BE2C (cell line): Measurements from ENCODE around the gene ATP5F1D.

Experiments used
- DNase-seq: peaks from one replicate; pipeline ENCODE4 v3.0.0-alpha.2; 2020
- H3K27me3 ChIP-seq: fragments of 250-450 bp; sonication (Bioruptor Pico); 2 replicates; pipeline ENCODE4 v1.5.1; 2020; ENCODE audit warnings: mild to moderate bottlenecking
- H3K36me3 ChIP-seq: fragments of 250-450 bp; sonication (Bioruptor Pico); 2 replicates; pipeline ENCODE4 v1.5.1; 2020; ENCODE audit warnings: mild to moderate bottlenecking
- H3K4me1 ChIP-seq: fragments of 250-450 bp; sonication (Bioruptor Pico); 2 replicates; pipeline ENCODE4 v1.5.1; 2020
- H3K4me3 ChIP-seq: 2 replicates; pipeline ENCODE4 v1.5.1; 2011; ENCODE audit warnings: low read depth, low read length
- H3K9me3 ChIP-seq: fragments of 250-450 bp; sonication (Bioruptor Pico); 2 replicates; pipeline ENCODE4 v1.5.1; 2020
- CTCF ChIP-seq: IDR thresholded peaks from 2 replicates; pipeline ENCODE4 v1.5.1; 2012; ENCODE audit warnings: mild to moderate bottlenecking, low read depth, low read length

Gene ATP5F1D

GRCh38 chr19:1216756-1217155 is 24.8 kb upstream of the ATP5F1D start:
- TF ChIP-seq CTCF, result no peak
- Histone ChIP-seq H3K36me3 (peaks cover 30% of the 10 kb centered on the region), H3K4me1 (peaks cover 24% of the 10 kb centered on the region), H3K4me3 (no peak overlapping the region), H3K9me3 (no peaks in the 10 kb centered on the region), H3K27me3 (no peaks in the 10 kb centered on the region)
- no peak for DNase-seq

- peak; percentile 47 for DNase-seq
- TF ChIP-seq CTCF, result no peak
- H3K4me1 ChIP-seq, result peaks cover 30% of the 10 kb centered on the region
- no peak overlapping the region for H3K4me3 ChIP-seq
- H3K36me3 ChIP-seq, result peaks cover 35% of the 10 kb centered on the region
- no peaks in the 10 kb centered on the region for H3K27me3 ChIP-seq
- H3K9me3 ChIP-seq, result no peaks in the 10 kb centered on the region
Observed at GRCh38 chr19:1217366-1217765, 24.2 kb upstream of the ATP5F1D start.

- H3K4me1 ChIP-seq, result peaks cover 37% of the 10 kb centered on the region
- peaks cover 38% of the 10 kb centered on the region for H3K36me3 ChIP-seq
- no peak for TF ChIP-seq CTCF
- no peak for DNase-seq
- H3K27me3 ChIP-seq, result no peaks in the 10 kb centered on the region
- no peak overlapping the region for H3K4me3 ChIP-seq
- no peaks in the 10 kb centered on the region for H3K9me3 ChIP-seq
Observed at GRCh38 chr19:1218751-1219567, 22.6 kb upstream of the ATP5F1D start.

DNA sequence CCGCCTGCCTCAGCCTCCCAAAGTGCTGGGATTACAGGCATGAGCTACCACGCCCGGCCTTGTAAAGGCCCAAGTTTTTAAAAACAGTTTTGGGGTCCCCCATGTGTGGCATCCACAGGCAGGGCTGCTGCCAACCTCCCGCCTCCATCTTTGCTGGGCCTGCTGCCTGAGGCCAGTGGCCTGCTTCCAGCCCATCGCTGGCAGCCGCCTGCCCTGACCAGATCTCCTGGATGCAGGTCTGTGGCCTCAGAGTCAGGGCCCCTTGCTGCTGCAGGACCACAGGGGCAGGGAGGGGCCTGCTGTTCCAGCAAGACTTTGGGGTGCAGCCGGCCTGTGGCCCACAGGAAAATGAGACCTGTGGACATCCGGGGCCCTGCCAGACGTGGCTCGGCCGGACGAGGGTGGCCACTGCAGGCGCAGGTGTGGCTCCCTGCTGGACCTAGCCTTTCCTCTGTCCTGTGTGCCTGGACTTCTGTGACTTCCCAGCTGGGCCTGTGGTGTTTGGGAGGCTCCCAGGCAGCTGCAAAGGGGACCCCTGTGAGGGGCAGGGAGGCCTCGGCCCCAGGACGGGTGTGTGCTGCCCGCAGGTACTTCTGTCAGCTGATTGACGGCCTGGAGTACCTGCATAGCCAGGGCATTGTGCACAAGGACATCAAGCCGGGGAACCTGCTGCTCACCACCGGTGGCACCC is 21.6 kb upstream of the ATP5F1D start:
- Histone ChIP-seq H3K4me1 (peaks cover 27% of the 10 kb centered on the region), H3K36me3 (peaks cover 43% of the 10 kb centered on the region), H3K9me3 (no peaks in the 10 kb centered on the region), H3K27me3 (no peaks in the 10 kb centered on the region), H3K4me3 (no peak overlapping the region)
- no peak for DNase-seq
- no peak for TF ChIP-seq CTCF

DNA sequence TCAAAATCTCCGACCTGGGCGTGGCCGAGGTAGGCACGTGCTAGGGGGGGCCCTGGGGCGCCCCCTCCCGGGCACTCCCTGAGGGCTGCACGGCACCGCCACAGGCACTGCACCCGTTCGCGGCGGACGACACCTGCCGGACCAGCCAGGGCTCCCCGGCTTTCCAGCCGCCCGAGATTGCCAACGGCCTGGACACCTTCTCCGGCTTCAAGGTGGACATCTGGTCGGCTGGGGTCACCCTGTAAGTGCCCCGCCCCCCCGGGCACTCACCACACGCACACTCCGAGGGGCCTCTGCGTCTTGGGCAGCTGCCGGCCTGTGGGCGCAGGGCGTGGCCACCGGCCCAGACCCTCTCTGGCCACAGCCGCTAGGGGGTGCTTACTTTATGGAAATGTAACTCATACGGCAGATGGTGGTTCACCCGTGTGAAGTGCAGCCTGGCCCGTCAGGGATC is 21.0 kb upstream of the ATP5F1D start:
- Histone ChIP-seq H3K27me3 (no peaks in the 10 kb centered on the region), H3K36me3 (peaks cover 44% of the 10 kb centered on the region), H3K4me3 (no peak overlapping the region), H3K9me3 (no peaks in the 10 kb centered on the region), H3K4me1 (peaks cover 22% of the 10 kb centered on the region)
- TF ChIP-seq CTCF, result peak; percentile 58
- peak; percentile 75 for DNase-seq
